ENCODE measurements around the gene IDE.
A peak's percentile ranks its signal among the peaks of the same experiment; 100 is the strongest.
"Not testable (repeated sequence)": the region's sequence is repeated elsewhere in the genome, so short reads cannot be mapped to it uniquely, and the experiment has no call there.

IDE gene

GRCh38 chr10:92436065-92436464 is 137.8 kb downstream of the IDE start:
- not testable (repeated sequence) for H3K4me3 ChIP-seq (ENCODE audit: low read depth, low read length); H3K4me1 ChIP-seq (ENCODE audit: control insufficient read depth, insufficient read depth, low read length); H3K9ac ChIP-seq (ENCODE audit: low read depth, low read length); H3K9me3 ChIP-seq (ENCODE audit: control insufficient read depth, insufficient read depth, low read length); H3K27me3 ChIP-seq (ENCODE audit: control insufficient read depth, insufficient read depth, low read length); H3K36me3 ChIP-seq (ENCODE audit: control insufficient read depth, insufficient read depth, low read length)

GRCh38 chr10:92434385-92434784 is 139.5 kb downstream of the IDE start:
- Histone ChIP-seq H3K4me3 (ENCODE audit: low read depth, low read length) (no peak overlapping the region), H3K9ac (ENCODE audit: low read depth, low read length) (no peak overlapping the region), H3K36me3 (ENCODE audit: control insufficient read depth, insufficient read depth, low read length) (no peaks in the 10 kb centered on the region), H3K27me3 (ENCODE audit: control insufficient read depth, insufficient read depth, low read length) (no peaks in the 10 kb centered on the region), H3K9me3 (ENCODE audit: control insufficient read depth, insufficient read depth, low read length) (no peaks in the 10 kb centered on the region), H3K4me1 (ENCODE audit: control insufficient read depth, insufficient read depth, low read length) (no peaks in the 10 kb centered on the region)

GRCh38 chr10:92432596-92432995 is 141.3 kb downstream of the IDE start:
- Histone ChIP-seq H3K9ac (ENCODE audit: low read depth, low read length) (no peak overlapping the region), H3K27me3 (ENCODE audit: control insufficient read depth, insufficient read depth, low read length) (no peaks in the 10 kb centered on the region), H3K9me3 (ENCODE audit: control insufficient read depth, insufficient read depth, low read length) (no peaks in the 10 kb centered on the region), H3K4me1 (ENCODE audit: control insufficient read depth, insufficient read depth, low read length) (no peaks in the 10 kb centered on the region), H3K36me3 (ENCODE audit: control insufficient read depth, insufficient read depth, low read length) (no peaks in the 10 kb centered on the region), H3K4me3 (ENCODE audit: low read depth, low read length) (no peak overlapping the region)

- Histone ChIP-seq H3K9me3 (ENCODE audit: control insufficient read depth, insufficient read depth, low read length) (no peaks in the 10 kb centered on the region), H3K4me1 (ENCODE audit: control insufficient read depth, insufficient read depth, low read length) (no peaks in the 10 kb centered on the region), H3K9ac (ENCODE audit: low read depth, low read length) (no peak overlapping the region), H3K27me3 (ENCODE audit: control insufficient read depth, insufficient read depth, low read length) (no peaks in the 10 kb centered on the region), H3K4me3 (ENCODE audit: low read depth, low read length) (no peak overlapping the region), H3K36me3 (ENCODE audit: control insufficient read depth, insufficient read depth, low read length) (no peaks in the 10 kb centered on the region)
Measured at GRCh38 chr10:92430103-92430502, 143.8 kb downstream of the IDE start.

GRCh38 chr10:92421550-92421949 is 152.3 kb downstream of the IDE start:
- Histone ChIP-seq H3K36me3 (ENCODE audit: control insufficient read depth, insufficient read depth, low read length) (no peaks in the 10 kb centered on the region), H3K9me3 (ENCODE audit: control insufficient read depth, insufficient read depth, low read length) (no peaks in the 10 kb centered on the region), H3K4me3 (ENCODE audit: low read depth, low read length) (no peak overlapping the region), H3K27me3 (ENCODE audit: control insufficient read depth, insufficient read depth, low read length) (peaks cover 25% of the 10 kb centered on the region), H3K9ac (ENCODE audit: low read depth, low read length) (no peak overlapping the region), H3K4me1 (ENCODE audit: control insufficient read depth, insufficient read depth, low read length) (no peaks in the 10 kb centered on the region)

- Histone ChIP-seq H3K9ac (ENCODE audit: low read depth, low read length) (no peak overlapping the region), H3K4me3 (ENCODE audit: low read depth, low read length) (peak overlapping the region; percentile 55), H3K4me1 (ENCODE audit: control insufficient read depth, insufficient read depth, low read length) (no peaks in the 10 kb centered on the region), H3K9me3 (ENCODE audit: control insufficient read depth, insufficient read depth, low read length) (no peaks in the 10 kb centered on the region), H3K36me3 (ENCODE audit: control insufficient read depth, insufficient read depth, low read length) (no peaks in the 10 kb centered on the region), H3K27me3 (ENCODE audit: control insufficient read depth, insufficient read depth, low read length) (peaks cover 25% of the 10 kb centered on the region)
Measured at GRCh38 chr10:92420546-92421275, 153.2 kb downstream of the IDE start.

- Histone ChIP-seq H3K9ac (ENCODE audit: low read depth, low read length) (no peak overlapping the region), H3K4me1 (ENCODE audit: control insufficient read depth, insufficient read depth, low read length) (no peaks in the 10 kb centered on the region), H3K4me3 (ENCODE audit: low read depth, low read length) (peak overlapping the region; percentile 55), H3K27me3 (ENCODE audit: control insufficient read depth, insufficient read depth, low read length) (peaks cover 25% of the 10 kb centered on the region), H3K36me3 (ENCODE audit: control insufficient read depth, insufficient read depth, low read length) (no peaks in the 10 kb centered on the region), H3K9me3 (ENCODE audit: control insufficient read depth, insufficient read depth, low read length) (no peaks in the 10 kb centered on the region)
Measured at GRCh38 chr10:92419740-92420545, 153.9 kb downstream of the IDE start.

GRCh38 chr10:92418891-92419290 is 155.0 kb downstream of the IDE start:
- H3K27me3 ChIP-seq (ENCODE audit: control insufficient read depth, insufficient read depth, low read length): peaks cover 25% of the 10 kb centered on the region
- H3K9ac ChIP-seq (ENCODE audit: low read depth, low read length): no peak overlapping the region
- H3K4me3 ChIP-seq (ENCODE audit: low read depth, low read length): no peak overlapping the region
- H3K9me3 ChIP-seq (ENCODE audit: control insufficient read depth, insufficient read depth, low read length): no peaks in the 10 kb centered on the region
- H3K4me1 ChIP-seq (ENCODE audit: control insufficient read depth, insufficient read depth, low read length): no peaks in the 10 kb centered on the region
- H3K36me3 ChIP-seq (ENCODE audit: control insufficient read depth, insufficient read depth, low read length): no peaks in the 10 kb centered on the region

GRCh38 chr10:92418221-92418620 is 155.7 kb downstream of the IDE start:
- Histone ChIP-seq H3K36me3 (ENCODE audit: control insufficient read depth, insufficient read depth, low read length) (no peaks in the 10 kb centered on the region), H3K4me3 (ENCODE audit: low read depth, low read length) (no peak overlapping the region), H3K27me3 (ENCODE audit: control insufficient read depth, insufficient read depth, low read length) (peaks cover 25% of the 10 kb centered on the region), H3K9me3 (ENCODE audit: control insufficient read depth, insufficient read depth, low read length) (no peaks in the 10 kb centered on the region), H3K9ac (ENCODE audit: low read depth, low read length) (no peak overlapping the region), H3K4me1 (ENCODE audit: control insufficient read depth, insufficient read depth, low read length) (no peaks in the 10 kb centered on the region)

GRCh38 chr10:92413519-92413918 is 160.4 kb downstream of the IDE start:
- Histone ChIP-seq H3K27me3 (ENCODE audit: control insufficient read depth, insufficient read depth, low read length) (no peaks in the 10 kb centered on the region), H3K4me3 (ENCODE audit: low read depth, low read length) (no peak overlapping the region), H3K36me3 (ENCODE audit: control insufficient read depth, insufficient read depth, low read length) (no peaks in the 10 kb centered on the region), H3K4me1 (ENCODE audit: control insufficient read depth, insufficient read depth, low read length) (no peaks in the 10 kb centered on the region), H3K9ac (ENCODE audit: low read depth, low read length) (no peak overlapping the region), H3K9me3 (ENCODE audit: control insufficient read depth, insufficient read depth, low read length) (no peaks in the 10 kb centered on the region)

- no peaks in the 10 kb centered on the region for H3K36me3 ChIP-seq (ENCODE audit: control insufficient read depth, insufficient read depth, low read length)
Measured at GRCh38 chr10:92413011-92413410, 160.9 kb downstream of the IDE start.

GRCh38 chr10:92411406-92411805 is 162.5 kb downstream of the IDE start:
- Histone ChIP-seq H3K4me1 (ENCODE audit: control insufficient read depth, insufficient read depth, low read length) (no peaks in the 10 kb centered on the region), H3K9ac (ENCODE audit: low read depth, low read length) (no peak overlapping the region), H3K36me3 (ENCODE audit: control insufficient read depth, insufficient read depth, low read length) (no peaks in the 10 kb centered on the region), H3K4me3 (ENCODE audit: low read depth, low read length) (no peak overlapping the region), H3K27me3 (ENCODE audit: control insufficient read depth, insufficient read depth, low read length) (no peaks in the 10 kb centered on the region), H3K9me3 (ENCODE audit: control insufficient read depth, insufficient read depth, low read length) (no peaks in the 10 kb centered on the region)

More at GRCh38 chr10:92413011-92413410, 160.9 kb downstream of the IDE start:
- H3K4me3 ChIP-seq (ENCODE audit: low read depth, low read length): no peak overlapping the region
- H3K4me1 ChIP-seq (ENCODE audit: control insufficient read depth, insufficient read depth, low read length): no peaks in the 10 kb centered on the region
- no peak overlapping the region for H3K9ac ChIP-seq (ENCODE audit: low read depth, low read length)
- H3K9me3 ChIP-seq (ENCODE audit: control insufficient read depth, insufficient read depth, low read length): no peaks in the 10 kb centered on the region
- no peaks in the 10 kb centered on the region for H3K27me3 ChIP-seq (ENCODE audit: control insufficient read depth, insufficient read depth, low read length)

All from iPS-15b (cell line).